PFSK-1 (cell line): ENCODE data around the gene PCSK5.

Source experiments
- POLR2AphosphoS5 ChIP-seq: IDR thresholded peaks from 2 replicates; pipeline ENCODE4 v1.6.1; 2012; ENCODE audit warnings: low read depth, mild to moderate bottlenecking, control low read depth, low read length, moderate library complexity
- TF ChIP-seq, protein P1 (sequence below), 2 experiments: IDR thresholded peaks; 2 replicates each; pipeline versions ENCODE4 v1.6.1 to v1.8.0; 2011 to 2012; ENCODE audit warnings: low read depth in 2 of 2, low read length in 2 of 2, control low read depth in 1 of 2, inconsistent platforms in 1 of 2, mild to moderate bottlenecking in 1 of 2, moderate library complexity in 1 of 2; ENCODE audit not compliant: insufficient read depth in 1 of 2

DNA sequence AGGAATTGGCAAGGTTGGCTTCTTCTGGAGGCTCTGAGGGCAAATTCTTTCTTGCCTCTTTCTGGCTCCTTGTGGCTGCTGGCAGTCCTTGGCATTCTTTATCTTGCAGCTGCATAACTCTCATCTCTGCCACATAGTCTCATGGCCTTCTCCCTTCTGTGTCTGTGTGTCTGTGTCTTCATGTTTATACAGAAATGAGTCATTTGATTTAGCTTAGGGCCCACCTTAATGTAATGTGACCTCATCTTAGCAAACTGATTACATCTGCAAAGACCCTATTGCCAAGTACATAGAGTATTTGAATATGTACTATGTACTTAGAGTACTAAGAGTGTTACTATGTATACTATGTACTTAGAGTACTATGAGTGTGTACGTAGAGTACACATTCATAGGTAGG, 381.3 kb downstream of the PCSK5 start:
- TF ChIP-seq POLR2AphosphoS5, result no peak
- TF ChIP-seq, protein P1, sequence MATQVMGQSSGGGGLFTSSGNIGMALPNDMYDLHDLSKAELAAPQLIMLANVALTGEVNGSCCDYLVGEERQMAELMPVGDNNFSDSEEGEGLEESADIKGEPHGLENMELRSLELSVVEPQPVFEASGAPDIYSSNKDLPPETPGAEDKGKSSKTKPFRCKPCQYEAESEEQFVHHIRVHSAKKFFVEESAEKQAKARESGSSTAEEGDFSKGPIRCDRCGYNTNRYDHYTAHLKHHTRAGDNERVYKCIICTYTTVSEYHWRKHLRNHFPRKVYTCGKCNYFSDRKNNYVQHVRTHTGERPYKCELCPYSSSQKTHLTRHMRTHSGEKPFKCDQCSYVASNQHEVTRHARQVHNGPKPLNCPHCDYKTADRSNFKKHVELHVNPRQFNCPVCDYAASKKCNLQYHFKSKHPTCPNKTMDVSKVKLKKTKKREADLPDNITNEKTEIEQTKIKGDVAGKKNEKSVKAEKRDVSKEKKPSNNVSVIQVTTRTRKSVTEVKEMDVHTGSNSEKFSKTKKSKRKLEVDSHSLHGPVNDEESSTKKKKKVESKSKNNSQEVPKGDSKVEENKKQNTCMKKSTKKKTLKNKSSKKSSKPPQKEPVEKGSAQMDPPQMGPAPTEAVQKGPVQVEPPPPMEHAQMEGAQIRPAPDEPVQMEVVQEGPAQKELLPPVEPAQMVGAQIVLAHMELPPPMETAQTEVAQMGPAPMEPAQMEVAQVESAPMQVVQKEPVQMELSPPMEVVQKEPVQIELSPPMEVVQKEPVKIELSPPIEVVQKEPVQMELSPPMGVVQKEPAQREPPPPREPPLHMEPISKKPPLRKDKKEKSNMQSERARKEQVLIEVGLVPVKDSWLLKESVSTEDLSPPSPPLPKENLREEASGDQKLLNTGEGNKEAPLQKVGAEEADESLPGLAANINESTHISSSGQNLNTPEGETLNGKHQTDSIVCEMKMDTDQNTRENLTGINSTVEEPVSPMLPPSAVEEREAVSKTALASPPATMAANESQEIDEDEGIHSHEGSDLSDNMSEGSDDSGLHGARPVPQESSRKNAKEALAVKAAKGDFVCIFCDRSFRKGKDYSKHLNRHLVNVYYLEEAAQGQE (IDR thresholded peaks at IDR 0.05; ENCODE audit: insufficient read depth in 1 of 2, low read depth in 2 of 2, low read length in 2 of 2), result no peak
